Chondrocyte (in vitro differentiated cells): ENCODE results near the gene TNFAIP3. TPM values are rescaled to one million over a fixed set of nuclear protein-coding genes. Genes with fewer than 3 reads are reported as not detected.

Source experiments
- DNase-seq: peaks from one replicate; pipeline ENCODE4 v3.0.0; 2021; ENCODE audit warnings: mixed read lengths, low spot score
- H3K27ac Mint-ChIP-seq: one replicate; pipeline ENCODE4 v1.8.0; 2021; ENCODE audit warnings: mild to moderate bottlenecking, moderate library complexity, mixed read lengths; ENCODE audit not compliant: unreplicated experiment
- H3K27me3 Mint-ChIP-seq: 2 replicates; pipeline ENCODE4 v1.8.0; 2021; ENCODE audit warnings: low read depth, mixed read lengths
- H3K36me3 Mint-ChIP-seq: 2 replicates; pipeline ENCODE4 v1.8.0; 2021; ENCODE audit warnings: low read depth, mixed read lengths
- H3K4me1 Mint-ChIP-seq: 2 replicates; pipeline ENCODE4 v1.8.0; 2021; ENCODE audit warnings: low read depth, mild to moderate bottlenecking, mixed read lengths
- H3K4me3 Mint-ChIP-seq: one replicate; pipeline ENCODE4 v1.8.0; 2021; ENCODE audit warnings: mild to moderate bottlenecking, moderate library complexity, mixed read lengths; ENCODE audit not compliant: unreplicated experiment
- H3K9me3 Mint-ChIP-seq: 2 replicates; pipeline ENCODE4 v1.8.0; 2021; ENCODE audit warnings: low read depth, mixed read lengths
- CTCF ChIP-seq: fragments of 200-600 bp; sonication (generic); IDR thresholded peaks from 2 replicates; pipeline ENCODE4 v1.5.0; 2021; ENCODE audit warnings: antibody characterized with exemption, mild to moderate bottlenecking, moderate library complexity
- total RNA-seq: library from RNA; stranded (reverse); gene quantifications from 3 replicates; pipeline ENCODE4 v1.2.1, GENCODE V29; 2021

TNFAIP3 gene
- total RNA-seq, 1 donor from 2014 or later: 7.2 TPM

- Mint-ChIP-seq H3K9me3 (no peaks in the 10 kb centered on the region), H3K36me3 (no peaks in the 10 kb centered on the region), H3K27me3 (no peaks in the 10 kb centered on the region), H3K4me1 (peaks cover 50% of the 10 kb centered on the region), H3K27ac (peak overlapping the region; percentile 86), H3K4me3 (peak overlapping the region; percentile 85)
- no peak for DNase-seq
- TF ChIP-seq CTCF: no peak
Observed at GRCh38 chr6:137866200-137866913, 702 bp upstream of the TNFAIP3 start.

- Mint-ChIP-seq H3K27ac (peak overlapping the region; percentile 94), H3K9me3 (no peaks in the 10 kb centered on the region), H3K4me1 (peaks cover 54% of the 10 kb centered on the region), H3K36me3 (no peaks in the 10 kb centered on the region), H3K4me3 (peak overlapping the region; percentile 87), H3K27me3 (no peaks in the 10 kb centered on the region)
- no peak for TF ChIP-seq CTCF
- DNase-seq: no peak
Observed at GRCh38 chr6:137867685-137868509, 838 bp downstream of the TNFAIP3 start.

GRCh38 chr6:137868721-137869548 is 1.9 kb downstream of the TNFAIP3 start:
- H3K27ac Mint-ChIP-seq: no peak overlapping the region
- peak overlapping the region; percentile 87 for H3K4me3 Mint-ChIP-seq
- TF ChIP-seq CTCF: no peak
- H3K36me3 Mint-ChIP-seq: no peaks in the 10 kb centered on the region
- peaks cover 62% of the 10 kb centered on the region for H3K4me1 Mint-ChIP-seq
- no peak for DNase-seq
- H3K9me3 Mint-ChIP-seq: no peaks in the 10 kb centered on the region
- H3K27me3 Mint-ChIP-seq: no peaks in the 10 kb centered on the region

- H3K36me3 Mint-ChIP-seq: peaks cover 2% of the 10 kb centered on the region
- H3K27ac Mint-ChIP-seq: no peak overlapping the region
- H3K4me3 Mint-ChIP-seq: peak overlapping the region; percentile 1
- peaks cover 62% of the 10 kb centered on the region for H3K4me1 Mint-ChIP-seq
- TF ChIP-seq CTCF: no peak
- DNase-seq: no peak
- no peaks in the 10 kb centered on the region for H3K9me3 Mint-ChIP-seq
- no peaks in the 10 kb centered on the region for H3K27me3 Mint-ChIP-seq
Observed at GRCh38 chr6:137869549-137870307, 2.7 kb downstream of the TNFAIP3 start.
